GM10847 (cell line): ENCODE data around the gene LDHAL6B.

Source experiments
- POLR2A ChIP-seq: IDR thresholded peaks from 2 replicates; pipeline ENCODE4 v1.6.1; 2011; ENCODE audit not compliant: insufficient read length; ENCODE audit errors: extremely low read depth

LDHAL6B gene

DNA sequence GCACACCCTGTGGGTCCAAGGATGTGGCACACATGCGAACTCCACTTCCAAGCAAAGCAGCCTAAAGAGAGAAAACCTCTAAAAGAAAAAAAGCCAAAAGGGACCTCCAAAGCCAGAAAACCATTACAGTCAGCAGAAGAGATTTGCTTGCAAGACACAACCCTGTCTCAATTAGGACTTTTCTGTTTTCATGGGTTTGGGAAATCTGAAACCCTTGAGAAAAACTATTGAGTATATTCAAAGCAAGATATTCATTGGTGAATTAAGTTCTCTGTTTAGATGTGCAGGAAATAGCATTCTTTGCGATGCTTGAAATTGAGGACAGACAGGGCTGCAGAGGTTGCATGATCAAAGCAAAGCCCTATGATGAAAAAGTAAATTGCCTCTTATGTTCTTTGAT is 10.2 kb upstream of the LDHAL6B start:
- TF ChIP-seq POLR2A = no peak

DNA sequence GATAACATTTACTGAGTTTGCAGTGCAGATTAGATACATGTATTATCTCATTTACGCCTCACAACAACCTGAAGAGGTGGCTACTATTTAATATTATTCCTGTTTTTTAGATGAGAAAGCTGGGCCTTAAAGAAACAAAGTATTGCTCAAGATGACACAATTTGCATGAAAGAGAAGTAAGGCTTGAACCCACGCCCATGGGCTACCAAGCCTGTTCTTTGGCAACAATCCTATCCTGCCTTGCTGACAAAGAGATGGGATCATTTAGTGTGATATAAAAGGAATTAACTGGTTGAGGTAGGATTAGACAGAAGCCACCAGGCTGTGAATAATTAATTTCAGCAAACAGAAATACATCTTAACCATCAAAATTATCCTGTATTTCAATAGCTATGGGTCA is 9.2 kb upstream of the LDHAL6B start:
- TF ChIP-seq POLR2A = no peak

DNA sequence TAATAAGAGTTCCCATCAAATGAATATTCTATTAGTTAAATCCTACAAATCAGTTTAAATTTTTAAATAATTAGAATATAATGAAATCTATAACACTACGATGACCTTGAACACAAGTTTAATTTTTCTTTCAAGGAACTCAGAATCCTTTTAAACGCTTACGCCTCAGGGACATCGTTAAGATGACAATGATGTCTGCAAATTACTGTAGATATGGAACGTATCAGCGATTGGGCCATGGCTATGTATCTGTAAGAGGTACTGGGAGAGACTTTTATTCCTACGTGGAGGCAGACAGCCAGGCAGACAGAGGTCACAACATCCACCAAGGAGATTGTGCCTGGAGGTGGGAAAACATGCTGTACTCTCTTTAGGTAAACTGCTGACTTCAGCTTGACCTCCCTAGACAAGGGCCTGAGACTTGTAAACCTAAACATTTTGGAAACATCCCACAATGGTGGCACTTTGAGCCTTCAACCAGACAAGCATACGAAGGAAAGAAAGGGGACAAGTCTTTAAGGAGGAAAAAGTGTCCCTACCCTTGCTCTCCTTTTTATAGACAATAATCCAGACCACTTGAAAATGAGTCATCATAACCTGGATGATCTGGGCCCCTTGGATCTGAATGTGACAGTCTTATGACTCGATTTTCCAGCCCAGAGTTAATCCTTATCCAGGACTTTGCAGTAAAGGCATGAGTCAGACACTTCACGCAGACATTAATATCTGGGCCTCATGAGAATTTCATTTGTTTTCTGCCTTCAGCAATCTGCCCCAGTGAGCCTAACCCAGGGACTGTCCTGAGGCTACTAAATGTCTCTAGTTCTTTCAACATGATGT is 6.8 kb upstream of the LDHAL6B start:
- no peak for TF ChIP-seq POLR2A

DNA sequence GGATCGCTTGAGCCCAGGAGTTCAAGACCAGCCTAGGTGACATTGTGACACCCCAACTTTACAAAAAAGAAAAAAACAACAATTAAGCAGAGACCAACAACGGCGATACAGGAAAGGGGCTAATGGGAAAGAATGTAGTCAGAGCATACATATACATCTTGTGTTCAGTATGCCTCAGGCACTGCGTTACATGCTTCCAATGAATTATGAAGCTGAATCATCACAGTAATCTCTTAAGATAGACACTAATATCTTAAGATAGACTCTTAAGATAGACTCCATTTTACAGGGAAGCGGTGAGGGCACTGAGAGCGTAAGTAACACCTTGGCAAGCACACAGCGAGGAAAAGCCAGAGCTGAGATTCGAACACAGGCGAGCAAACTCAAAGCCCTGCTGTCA is 6.1 kb upstream of the LDHAL6B start:
- no peak for TF ChIP-seq POLR2A

DNA sequence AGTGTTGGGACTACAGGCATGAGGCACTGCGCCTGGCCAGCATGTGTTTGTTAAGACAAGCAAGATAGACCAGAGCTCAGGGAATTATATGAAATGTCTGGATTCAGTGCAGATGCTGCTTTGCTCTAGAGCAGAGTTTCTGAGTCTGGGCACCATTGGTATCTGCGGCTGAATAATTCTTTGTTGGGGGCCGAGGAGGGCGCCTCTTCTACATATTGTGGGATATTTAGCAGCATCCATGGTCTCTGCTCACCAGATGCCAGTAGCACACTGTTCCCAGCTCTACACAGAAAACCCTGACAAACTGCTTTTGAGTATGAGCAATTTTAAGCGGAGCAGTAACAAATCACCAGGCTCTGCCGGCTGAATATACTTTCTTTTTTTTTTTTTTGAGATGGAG is 3.6 kb upstream of the LDHAL6B start:
- TF ChIP-seq POLR2A = no peak

DNA sequence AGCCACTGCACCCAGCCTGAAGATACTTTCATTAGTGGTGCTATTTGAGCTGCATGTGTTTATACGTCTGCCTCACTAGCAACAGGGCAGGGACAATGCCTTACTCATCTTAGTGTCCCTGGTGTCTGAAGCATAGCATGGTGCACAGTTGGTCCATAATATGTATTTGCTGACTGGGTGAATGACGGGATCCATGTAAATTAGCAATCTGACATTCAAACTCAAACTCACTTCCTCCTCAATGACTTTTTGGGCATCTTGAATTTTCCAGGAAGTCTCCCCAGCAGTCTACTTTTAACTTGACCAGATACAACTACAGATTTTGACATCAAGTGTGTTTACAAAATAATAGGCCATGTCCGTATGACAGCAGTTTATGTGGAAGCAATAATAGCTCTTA is 3.0 kb upstream of the LDHAL6B start:
- TF ChIP-seq POLR2A = no peak

DNA sequence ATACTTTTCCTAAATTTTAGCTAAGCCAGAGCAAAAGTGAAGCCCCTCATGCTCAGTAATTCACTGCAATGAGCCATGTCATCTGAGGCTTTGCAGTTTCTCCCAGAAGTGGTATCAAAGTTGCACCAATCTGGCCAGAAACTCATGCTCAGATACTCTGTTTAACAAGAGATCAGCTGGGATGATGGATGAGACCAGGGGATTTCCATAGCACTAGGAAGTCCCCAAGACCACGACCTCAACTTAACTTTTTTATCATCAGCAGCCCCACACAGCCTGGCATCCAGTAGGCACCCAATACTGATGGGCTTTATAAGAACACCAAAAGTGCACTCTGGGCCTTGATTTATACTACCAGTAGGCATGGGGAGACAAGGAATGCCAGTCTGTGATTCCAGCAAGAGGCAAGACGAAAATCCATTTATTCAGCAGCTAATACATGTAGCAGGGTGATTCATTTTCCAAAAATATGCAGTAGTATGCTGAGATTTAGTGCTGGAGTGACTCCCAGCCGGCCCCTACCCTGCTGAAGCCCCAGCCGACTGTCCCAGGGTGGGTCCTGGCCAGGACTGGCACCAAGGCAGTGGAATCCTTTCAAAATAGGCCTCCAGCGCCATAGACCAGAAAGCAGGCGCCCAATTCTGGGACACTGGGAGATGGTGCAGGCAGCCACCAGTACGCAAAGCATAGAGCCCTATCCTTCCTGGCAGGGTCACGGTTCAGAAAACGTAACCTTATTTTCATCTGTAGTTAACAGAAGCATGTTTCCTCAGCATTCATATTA is 612 bp upstream of the LDHAL6B start:
- TF ChIP-seq POLR2A = no peak

DNA sequence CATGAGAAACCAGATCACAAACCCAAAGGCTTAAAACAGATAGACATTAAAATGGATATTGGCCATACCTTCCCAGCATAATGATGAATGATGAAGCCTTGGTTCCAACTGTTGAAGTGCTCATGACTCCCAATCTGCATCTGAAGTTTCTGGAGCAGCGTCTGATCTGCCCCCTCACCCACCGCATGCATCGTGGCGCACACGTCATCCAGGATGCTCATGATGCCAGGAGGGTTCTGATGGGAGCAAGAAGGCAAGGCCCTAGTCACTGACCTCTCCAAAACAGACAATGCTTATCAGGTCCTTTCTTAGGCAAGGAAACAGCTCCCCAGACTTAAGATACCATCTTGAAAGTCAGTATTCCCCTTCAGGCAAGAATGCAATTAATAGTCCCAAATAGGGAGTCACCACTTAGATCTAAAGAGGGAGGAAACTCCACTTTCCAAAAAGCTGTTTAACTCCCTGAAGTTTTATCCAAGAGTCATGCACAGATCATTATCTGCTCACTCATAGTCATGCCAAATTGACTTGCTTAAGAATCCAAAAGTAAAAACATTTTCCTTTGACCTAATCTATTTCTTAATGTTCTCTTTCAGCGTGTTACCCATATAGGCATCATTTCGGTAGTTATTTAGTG is 2.1 kb downstream of the LDHAL6B start:
- TF ChIP-seq POLR2A = no peak

DNA sequence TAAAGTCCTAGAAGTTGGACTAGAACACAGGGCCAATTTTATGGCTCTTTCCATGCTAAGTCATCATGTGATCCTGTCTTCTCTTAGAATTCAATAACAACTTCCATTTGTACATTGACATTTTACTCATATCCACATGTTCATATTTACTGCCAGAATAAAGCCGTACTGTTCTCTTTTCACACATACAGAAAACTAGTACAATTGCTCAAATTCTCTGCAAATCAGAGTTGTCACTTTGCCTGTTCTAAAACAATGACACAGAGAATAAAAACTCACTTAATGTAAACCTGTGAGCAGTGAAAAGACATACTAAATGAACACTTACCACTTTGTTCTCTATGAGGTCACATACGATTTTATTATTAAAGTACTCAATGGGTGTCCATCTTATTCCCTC is 3.5 kb downstream of the LDHAL6B start:
- no peak for TF ChIP-seq POLR2A

DNA sequence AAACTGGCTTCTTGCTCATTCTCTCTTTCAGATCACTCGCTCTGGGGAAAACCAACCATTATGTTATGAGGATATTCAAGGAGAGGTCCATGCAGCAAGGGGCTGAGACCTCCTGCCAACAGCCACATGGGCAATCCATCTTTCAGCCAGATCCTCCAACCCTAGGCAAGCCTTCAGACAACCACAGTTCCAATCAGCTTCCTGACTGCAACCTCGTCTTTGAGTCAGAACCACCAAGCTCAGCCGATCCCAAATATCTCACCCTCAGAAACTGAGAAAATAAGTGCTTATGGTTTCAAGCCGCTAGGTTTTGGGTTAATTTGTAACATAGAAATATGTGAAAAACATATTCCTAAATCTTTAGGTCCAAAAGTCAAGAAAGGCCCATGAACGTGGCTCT is 10.3 kb downstream of the LDHAL6B start:
- no peak for TF ChIP-seq POLR2A

DNA sequence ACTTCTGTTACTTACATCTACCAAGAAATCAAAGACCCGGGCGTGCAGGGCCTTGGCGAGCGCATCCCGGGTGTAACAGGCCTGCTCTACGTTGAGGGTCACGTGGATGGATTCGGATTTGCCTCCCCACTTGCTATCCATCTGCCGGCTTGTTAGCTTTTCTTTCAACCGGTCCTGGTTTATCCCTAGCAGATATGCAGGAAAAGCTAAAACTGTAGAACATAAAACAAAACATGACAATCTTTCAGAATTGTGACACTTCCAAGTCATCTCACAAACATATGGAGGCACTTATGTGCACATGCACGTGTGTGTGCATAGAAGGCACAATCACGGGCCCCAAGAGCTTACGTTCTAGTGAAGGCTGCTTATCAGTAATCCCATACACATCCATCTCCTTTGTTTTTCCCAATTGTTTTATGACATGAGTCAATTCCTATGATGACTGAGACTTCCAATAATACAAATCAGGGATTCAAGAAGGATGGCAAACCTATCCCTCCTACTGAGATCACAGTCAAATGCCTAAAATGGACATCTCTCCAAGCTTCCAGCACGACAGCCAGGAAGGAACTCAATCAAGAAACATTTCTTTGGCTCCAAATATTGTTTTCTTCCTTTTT is 11.3 kb downstream of the LDHAL6B start:
- no peak for TF ChIP-seq POLR2A

DNA sequence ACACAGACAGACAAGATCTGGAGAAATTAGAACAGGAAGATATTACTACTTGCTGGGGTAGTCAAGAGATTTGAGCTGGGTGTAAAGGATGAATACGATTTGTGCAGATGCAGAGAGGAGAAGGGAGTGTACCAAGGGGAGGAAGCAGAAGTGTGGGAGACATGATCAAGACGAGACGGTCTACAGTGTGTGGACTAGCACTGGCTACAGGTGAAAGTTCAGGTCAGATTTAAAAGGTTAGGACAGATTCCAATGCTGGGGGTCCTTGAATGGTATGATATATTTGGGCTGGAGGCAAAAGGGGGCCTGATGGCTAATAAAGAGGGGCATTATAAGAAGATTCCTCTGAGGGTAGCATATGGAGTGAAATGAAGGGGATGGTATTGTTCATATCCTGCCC is 12.1 kb downstream of the LDHAL6B start:
- TF ChIP-seq POLR2A = no peak

DNA sequence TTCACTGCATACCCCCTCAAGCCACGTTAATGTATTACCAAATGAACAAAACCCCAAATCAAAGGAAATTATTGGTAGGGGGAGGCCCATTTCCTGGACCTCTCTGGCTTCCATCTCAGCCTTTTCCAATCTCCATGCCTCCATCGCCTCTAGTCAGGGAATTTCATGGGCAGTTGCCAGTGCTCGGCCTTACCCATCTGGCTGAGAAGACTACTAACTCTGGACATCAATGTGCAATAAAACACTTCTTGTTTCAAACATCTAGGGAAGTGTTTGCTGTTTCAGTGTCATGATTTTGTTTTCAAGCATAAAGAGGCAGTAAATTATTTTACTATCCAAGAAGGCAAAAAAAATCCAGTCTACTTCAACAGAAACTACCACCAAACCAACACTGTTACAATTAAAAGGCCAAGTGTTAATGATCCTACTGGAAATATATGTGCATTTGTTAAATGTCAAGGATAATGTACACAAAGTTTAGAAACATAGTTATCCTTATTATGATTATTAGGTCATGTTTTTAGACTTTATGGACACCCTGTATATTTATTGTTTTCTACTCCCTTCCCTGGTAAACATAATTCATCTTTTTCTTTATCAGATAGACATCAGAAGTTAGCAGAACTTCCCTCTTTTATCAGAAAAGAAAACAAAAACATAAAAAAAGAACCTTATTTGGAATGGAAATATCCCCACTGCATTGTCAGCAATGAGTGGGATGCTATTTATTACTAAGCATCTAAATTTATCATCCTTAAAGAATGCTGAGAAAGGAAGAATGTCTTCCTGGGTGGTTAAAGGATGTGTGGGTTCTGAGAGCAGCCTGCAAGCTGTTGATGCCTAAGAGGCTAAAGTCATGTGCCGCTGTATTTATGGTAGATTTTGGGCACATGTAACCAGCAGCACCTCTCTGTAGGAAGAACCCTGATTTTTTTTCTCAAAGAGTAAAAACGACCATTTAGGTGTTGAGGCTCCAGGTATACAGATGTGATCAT is 15.2 kb downstream of the LDHAL6B start:
- TF ChIP-seq POLR2A = no peak

DNA sequence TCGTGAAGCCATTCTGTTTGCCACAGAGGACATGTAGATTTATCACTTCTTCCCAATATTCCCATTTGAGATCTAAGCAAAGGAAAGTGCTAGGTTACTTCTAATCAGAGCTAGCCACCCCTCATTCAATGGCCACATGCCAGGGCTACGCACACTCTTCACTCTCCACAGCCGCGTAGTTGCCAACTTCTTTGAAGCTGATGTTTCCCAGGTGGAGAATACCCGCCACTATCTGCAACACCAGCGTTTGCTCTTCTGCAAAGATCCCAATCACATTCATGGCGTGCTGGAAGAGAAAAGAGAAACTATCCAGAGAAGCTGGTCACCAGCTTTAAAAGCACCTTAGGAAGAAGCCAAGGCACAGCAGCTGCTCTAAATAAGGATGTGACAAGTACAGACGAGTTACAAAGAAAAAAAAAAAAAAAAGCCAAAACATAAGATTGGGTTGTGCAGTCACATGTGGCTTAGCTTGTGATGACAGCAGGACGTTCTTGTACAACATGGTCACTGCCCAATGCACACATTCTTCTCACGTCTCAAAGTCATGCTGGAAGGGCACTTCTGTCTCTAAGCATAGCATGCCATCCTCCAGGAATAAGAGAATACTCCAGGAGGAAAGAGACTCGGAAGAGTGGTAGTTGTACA is 16.4 kb downstream of the LDHAL6B start:
- TF ChIP-seq POLR2A = no peak
